GM19438 (cell line): Measurements from ENCODE around the gene SHISA3.

Experiments
- ATAC-seq: cut with Tn5 transposase; IDR thresholded peaks from one replicate; pipeline ENCODE4 v1.9.1; 2021; ENCODE audit warnings: low read depth; ENCODE audit not compliant: unreplicated experiment

The SHISA3 gene

DNA sequence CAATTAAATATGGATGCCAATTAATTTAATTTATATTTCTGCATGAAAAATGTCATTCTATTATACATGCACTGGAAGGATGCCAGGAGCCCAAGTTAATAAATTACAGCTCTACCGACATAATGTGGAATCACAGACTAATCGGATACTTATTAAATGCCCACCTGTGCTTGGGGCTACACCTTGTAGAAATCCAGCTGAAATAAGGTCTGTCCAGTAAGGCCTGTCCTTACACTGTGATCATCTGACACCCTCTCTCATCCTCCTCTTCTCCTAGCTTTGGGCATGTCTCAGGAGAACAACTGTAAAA, 6.0 kb upstream of the SHISA3 start:
- ATAC-seq: no peak

- ATAC-seq: no peak
These were observed 5.3 kb upstream of the SHISA3 start for GRCh38 chr4:42391981-42392380.

- ATAC-seq: no peak
These were observed 4.9 kb upstream of the SHISA3 start for GRCh38 chr4:42392436-42392835.

- ATAC-seq: no peak
These were observed 1.7 kb upstream of the SHISA3 start for GRCh38 chr4:42395595-42395994.

GRCh38 chr4:42396361-42396751, 932 bp upstream of the SHISA3 start:
- ATAC-seq: no peak

GRCh38 chr4:42397635-42398170, 415 bp downstream of the SHISA3 start:
- ATAC-seq: peak; percentile 43

DNA sequence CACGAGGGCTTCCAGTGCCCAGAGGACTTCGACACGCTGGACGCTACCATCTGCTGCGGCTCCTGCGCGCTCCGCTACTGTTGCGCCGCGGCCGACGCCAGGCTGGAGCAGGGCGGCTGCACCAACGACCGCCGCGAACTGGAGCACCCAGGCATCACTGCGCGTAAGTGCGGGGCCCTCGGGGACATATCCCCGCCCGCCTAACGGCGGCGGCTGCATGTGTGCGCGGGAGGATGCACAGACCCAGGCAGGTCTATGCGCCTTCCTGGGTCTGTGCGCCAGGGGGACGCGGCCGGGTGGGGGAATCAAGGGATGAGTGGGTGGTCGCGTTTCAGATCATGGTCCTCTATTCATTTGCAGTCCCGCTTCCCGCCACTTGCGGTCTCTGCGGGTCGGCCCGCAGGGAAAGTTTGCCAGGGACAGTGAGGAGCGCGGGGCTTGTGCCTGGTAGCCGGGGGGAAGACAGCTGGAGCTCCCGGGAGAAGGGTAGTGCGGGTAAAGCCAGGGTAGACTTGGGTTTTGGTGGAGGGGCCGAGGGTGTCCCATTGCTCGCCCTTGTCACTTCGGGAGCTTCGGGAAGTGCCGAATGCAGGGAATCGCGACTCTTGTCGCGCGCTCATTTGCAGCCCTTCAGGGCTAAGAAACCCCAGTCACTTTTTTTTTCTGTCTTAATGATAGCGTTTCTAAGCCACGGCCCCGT, 1.0 kb downstream of the SHISA3 start:
- peak; percentile 39 for ATAC-seq

DNA sequence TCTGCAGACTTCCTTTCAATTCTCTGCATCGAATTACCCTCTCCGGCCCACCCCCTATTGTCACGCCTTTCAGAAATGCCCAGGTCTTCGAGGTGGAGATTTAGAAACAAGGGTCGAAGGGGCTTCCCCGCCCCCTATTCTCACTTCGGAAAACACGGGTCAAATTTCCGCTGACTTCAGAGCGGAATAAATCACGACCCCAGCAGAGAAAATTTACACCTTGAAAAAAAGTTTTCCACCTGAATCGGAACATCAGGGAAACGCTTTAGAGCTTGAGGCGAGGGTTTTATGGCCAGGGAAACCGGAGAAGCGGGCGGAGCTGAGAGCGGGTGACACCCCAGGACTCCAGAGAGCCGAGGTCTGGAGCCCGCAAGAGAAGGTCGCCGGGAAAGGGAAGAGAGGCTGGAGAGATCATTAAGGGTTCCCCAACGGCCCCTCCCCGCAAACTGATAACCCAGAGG, 1.6 kb downstream of the SHISA3 start:
- ATAC-seq: no peak

DNA sequence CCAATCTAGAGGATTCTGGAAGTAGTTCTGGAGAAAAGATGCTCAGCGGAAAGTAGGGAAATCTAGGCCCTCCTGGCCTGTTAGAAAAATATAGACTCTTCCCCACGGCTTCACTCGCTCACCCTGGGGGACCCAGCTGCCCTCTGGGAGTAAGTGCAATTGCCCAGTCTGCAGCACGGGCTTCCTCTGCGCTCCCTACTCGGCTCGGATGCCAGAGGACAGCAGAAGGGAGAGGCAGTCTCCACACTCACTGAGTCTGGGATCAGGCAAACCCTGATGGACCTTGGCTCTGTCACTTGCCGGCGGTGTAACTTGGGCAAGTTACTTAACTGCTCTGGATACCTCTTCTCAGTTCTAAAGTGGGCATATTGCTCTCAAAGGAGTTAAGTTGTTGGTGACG, 2.1 kb downstream of the SHISA3 start:
- no peak for ATAC-seq

DNA sequence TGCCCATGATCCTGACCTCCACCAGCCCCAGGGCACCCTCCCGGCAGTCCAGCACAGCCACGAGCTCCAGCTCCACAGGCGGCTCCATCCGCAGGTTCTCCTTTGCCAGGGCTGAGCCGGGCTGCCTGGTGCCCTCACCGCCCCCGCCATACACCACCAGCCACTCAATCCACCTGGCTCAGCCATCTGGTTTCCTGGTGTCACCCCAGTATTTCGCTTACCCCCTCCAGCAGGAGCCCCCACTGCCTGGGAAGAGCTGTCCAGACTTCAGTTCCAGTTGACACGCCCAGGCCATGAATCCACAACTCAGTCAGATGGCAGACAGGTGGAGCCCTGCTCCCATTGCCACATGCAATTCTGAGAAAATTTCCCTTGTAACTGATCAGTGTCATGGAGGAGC, 3.9 kb downstream of the SHISA3 start:
- no peak for ATAC-seq

DNA sequence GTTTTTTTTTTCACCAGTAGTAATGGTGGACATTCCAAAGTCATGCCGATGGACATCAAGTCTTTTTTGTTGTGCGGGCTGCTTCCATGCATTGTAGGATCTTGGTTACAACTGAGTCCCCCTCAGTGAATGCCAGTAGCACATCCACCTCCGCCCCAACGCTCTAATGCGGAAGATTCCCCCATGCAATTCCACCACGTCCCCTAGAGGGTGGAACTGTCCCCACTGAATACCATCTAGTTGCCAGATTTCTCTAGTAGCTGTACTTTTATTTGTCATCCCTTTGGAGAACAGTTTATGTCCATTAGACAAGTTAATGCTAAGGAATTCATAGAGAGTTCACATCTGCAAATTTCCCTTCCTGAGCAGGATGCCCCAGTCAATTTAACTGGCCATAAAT, 6.7 kb downstream of the SHISA3 start:
- ATAC-seq: no peak

GRCh38 chr4:42410446-42410845, 13.2 kb downstream of the SHISA3 start:
- no peak for ATAC-seq

- ATAC-seq: no peak
These were observed 14.5 kb downstream of the SHISA3 start for GRCh38 chr4:42411803-42412202.

DNA sequence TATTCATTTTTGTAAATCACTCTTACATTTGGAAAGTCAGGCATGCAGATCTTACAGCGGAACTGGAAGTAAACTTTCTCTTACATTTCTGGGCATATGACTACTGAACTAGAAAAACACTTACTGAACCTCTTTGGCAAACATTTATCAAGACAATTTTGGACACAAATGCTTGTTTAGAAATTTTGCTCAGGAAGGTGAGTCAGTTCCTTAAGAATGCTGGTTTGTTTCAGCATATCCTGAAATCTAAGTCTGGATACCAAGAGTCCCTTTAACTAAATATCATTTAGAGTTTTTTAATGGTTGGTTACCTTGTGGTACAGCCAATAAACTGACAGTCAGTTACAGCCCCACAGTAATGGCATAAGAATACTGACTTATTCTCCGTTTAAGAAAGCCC, 15.0 kb downstream of the SHISA3 start:
- ATAC-seq: no peak

DNA sequence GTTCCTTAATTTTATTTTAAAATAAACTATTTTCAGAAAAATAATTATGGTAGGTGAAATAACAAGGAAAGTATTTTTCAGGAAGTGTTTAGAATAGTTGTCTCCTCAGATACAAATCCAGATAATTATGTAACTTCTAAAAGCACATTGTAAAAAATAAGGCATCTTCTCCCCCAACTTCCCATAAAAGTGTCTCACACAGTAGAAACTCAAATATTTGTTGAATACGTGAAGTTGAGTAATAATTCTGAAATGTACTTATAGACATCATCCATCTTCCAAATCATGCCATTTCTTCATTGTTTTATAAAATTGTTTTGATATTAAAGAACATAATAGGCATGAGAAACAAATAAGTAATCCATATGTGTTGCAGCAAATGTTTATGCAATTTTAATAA, 18.0 kb downstream of the SHISA3 start:
- ATAC-seq: no peak

DNA sequence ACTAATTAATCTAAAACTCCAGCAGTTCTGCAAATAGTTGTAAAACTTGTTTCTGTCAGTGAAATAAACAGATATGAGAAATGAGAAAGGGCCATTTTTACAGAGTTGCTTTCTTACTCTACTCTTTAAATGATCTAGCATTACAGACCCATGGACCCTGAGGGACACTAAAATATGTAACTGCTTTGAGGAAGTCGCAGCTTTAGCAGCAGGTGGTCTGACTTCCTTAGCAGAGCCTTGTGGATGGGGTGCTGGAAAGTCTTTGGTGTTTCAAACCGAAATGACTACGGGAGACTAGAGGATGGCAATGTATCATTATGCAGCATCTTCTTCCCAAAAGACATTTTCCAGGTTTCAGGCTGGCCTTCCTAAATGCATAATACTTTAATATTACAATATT, 18.7 kb downstream of the SHISA3 start:
- ATAC-seq: no peak

GRCh38 chr4:42417550-42417949, 20.3 kb downstream of the SHISA3 start:
- no peak for ATAC-seq

- ATAC-seq: no peak
These were observed 22.9 kb downstream of the SHISA3 start for GRCh38 chr4:42420140-42420539.

GRCh38 chr4:42425146-42426065, 28.1 kb downstream of the SHISA3 start:
- ATAC-seq: no peak

DNA sequence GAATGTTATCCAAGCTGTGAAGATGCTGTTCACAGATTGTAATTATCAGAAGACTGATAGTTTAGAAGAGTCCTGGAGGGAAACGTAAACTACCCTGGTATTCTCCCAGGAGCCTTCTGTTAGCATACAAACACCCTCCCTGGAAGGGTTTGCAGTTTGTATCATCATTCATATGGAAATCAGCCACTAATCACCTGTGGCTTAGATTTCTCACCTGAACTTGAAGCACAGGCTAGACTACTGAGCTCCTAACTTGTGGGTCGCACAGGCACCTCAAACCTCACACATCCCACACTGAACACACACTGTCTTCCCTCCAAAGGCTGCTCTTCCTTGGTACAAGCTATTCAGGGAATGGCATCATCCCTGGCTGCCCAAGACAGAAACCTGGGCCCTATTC, 30.7 kb downstream of the SHISA3 start:
- no peak for ATAC-seq

- ATAC-seq: no peak
These were observed 39.8 kb downstream of the SHISA3 start for GRCh38 chr4:42436928-42437565.
